ENCODE measurements around the gene GOLT1B. TPM values are rescaled to one million over a fixed set of nuclear protein-coding genes. Genes with fewer than 3 reads are reported as not detected.

GOLT1B gene
- polyA plus RNA-seq, 1 donor from 2014 or later, result 23.2 TPM

GRCh38 chr12:21566907-21567394, 65.4 kb downstream of the GOLT1B start:
- no peaks in the 10 kb centered on the region for H3K36me3 Mint-ChIP-seq
- H3K27ac Mint-ChIP-seq, result no peak overlapping the region
- no peaks in the 10 kb centered on the region for H3K4me1 Mint-ChIP-seq
- H3K27me3 Mint-ChIP-seq, result peaks cover 3% of the 10 kb centered on the region
- H3K9me3 Mint-ChIP-seq, result no peaks in the 10 kb centered on the region
- no peak overlapping the region for H3K4me3 Mint-ChIP-seq

Other genes starting within 250 kb of the GOLT1B start
- not detected for gene SLCO1A2, start 166.9 kb upstream of the GOLT1B start, polyA plus RNA-seq
- gene IAPP, start 128.9 kb upstream of the GOLT1B start, polyA plus RNA-seq, result not detected
- 15.9 TPM for gene PYROXD1, start 64.1 kb upstream of the GOLT1B start, polyA plus RNA-seq
- gene RECQL, start 154 bp upstream of the GOLT1B start, polyA plus RNA-seq, result 64.3 TPM
- gene SPX, start 24.5 kb downstream of the GOLT1B start, polyA plus RNA-seq, result 1.6 TPM
- not detected for gene GYS2, start 103.1 kb downstream of the GOLT1B start, polyA plus RNA-seq
- gene LDHB, start 156.1 kb downstream of the GOLT1B start, polyA plus RNA-seq, result 429 TPM